Measurements from ENCODE around the gene C9.
"Not testable (repeated sequence)": the region's sequence is repeated elsewhere in the genome, so short reads cannot be mapped to it uniquely, and the experiment has no call there.

The C9 gene

GRCh38 chr5:39260095-39260494 lies 104.2 kb downstream of the C9 start:
- DNase-seq (ENCODE audit: low read depth) = no peak

DNA sequence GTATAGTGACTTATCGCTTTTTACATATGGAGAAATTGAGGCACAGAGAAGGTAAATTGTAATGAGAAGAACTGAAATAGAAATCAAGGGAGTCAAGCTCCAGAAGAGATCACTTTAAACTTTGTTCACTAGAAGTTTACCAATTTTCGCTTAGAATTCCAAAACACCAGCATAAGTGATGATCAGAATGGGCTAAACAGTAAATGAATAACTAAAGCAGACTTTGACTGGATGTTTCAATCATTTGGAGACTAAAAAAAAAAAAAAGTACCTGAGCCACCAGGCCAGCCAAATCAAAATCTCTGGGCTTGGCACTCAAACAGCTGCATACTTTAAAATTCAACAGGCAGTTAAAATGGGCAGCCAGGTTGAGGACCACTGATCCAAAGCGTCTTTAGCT lies 106.7 kb downstream of the C9 start:
- no peak for DNase-seq (ENCODE audit: low read depth)

- no peak for DNase-seq (ENCODE audit: low read depth)
Measured at GRCh38 chr5:39256477-39257235, 107.6 kb downstream of the C9 start.

GRCh38 chr5:39255406-39255805 lies 108.9 kb downstream of the C9 start:
- DNase-seq (ENCODE audit: low read depth) = no peak

DNA sequence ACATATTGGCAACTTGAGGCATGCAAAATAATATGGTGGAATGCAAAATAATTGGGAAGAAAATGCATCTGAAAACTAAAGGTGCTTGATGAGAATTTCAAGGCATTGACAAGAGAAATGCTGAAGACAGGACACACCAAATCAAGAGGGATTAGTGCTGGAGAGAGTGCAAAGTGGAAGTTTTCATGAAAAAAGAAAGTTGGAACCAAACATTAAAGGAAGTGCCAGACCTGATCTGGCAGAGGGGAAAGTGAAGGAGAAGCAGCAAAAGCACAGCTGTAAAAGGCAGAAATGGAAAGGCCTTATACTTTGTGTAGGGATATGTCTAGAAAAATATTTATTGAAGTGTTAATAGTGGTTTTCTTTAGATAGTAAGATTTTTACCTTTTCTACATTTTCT lies 109.6 kb downstream of the C9 start:
- no peak for DNase-seq (ENCODE audit: low read depth)

- DNase-seq (ENCODE audit: low read depth) = no peak
Measured at GRCh38 chr5:39253196-39253595, 111.1 kb downstream of the C9 start.

DNA sequence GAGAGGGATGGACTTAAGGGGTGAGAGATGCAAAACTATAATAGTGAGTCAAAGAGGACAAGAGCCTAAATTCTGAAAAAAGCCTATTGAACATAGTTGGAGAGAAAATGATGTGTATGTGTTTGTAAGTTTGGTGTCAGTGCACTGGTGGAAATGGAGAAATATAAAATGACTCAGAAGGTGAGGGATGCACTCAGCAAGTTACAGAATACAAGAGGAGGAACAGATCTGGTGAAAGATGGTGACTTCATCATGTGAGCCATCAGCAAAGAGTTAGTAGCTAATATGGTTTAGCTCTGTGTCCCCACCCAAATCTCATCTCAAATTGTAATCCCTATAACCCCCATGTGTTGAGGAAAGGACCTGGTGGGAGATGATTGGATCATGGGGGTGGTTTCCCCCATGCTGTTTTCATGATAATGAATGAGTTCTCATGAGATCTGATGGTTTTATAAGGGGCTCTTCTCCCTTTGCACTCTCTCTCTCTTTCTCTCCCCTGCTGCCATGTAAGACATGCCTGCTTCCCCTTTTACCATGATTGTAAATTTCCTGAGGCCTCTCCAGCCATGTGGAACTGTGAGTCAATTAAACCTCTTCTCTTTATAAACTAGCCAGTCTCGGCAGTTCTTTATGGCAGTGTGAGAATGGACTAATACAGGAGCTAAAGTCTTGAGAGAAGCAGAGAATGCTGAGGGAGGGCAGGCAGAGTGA lies 114.6 kb downstream of the C9 start:
- DNase-seq (ENCODE audit: low read depth) = no peak

GRCh38 chr5:39249069-39249468 lies 115.2 kb downstream of the C9 start:
- no peak for DNase-seq (ENCODE audit: low read depth)

- no peak for DNase-seq (ENCODE audit: low read depth)
Measured at GRCh38 chr5:39240750-39241149, 123.5 kb downstream of the C9 start.

DNA sequence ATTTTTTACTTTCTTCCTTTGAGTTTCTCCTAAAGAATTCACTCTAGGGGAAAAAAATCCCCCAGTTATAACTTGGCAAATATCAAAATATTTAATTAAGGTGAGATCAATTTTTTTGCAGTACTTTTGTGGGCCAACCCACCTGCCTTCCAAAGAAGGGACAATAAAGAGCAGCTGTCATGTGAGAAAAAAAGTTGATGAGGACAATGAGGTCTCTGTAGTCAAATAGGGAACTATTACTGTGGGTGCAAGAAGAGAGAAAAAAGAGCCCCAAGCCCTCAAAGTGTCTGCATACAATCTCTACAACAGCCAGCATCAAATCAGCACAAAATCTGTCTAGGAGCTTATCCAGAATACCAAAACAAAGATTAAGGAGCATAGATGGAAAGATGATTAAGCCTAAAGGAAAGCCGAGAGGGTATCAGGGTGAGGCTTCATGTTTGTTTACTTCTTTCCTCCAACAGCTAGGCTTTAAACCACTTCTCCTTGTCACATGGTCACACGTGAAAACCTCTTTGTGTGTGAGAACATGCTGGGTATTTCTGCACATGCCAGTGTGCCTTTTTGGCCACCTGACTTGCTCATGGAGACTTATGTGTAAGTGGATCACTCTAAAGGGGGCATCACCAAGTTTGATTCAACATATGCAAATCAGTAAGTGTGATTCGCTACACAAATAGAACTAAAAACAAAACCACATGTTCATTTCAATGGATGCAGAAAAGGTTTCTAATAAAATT lies 125.8 kb downstream of the C9 start:
- no peak for DNase-seq (ENCODE audit: low read depth)

GRCh38 chr5:39236718-39237117 lies 127.6 kb downstream of the C9 start:
- no peak for DNase-seq (ENCODE audit: low read depth)

GRCh38 chr5:39235648-39236047 lies 128.6 kb downstream of the C9 start:
- DNase-seq (ENCODE audit: low read depth) = no peak

GRCh38 chr5:39234494-39234893 lies 129.8 kb downstream of the C9 start:
- not testable (repeated sequence) for DNase-seq (ENCODE audit: low read depth)

Data from CMK (cell line).